ENCODE data around the gene C2CD4C. TPM values are rescaled to one million over a fixed set of nuclear protein-coding genes. Genes with fewer than 3 reads are reported as not detected.
"Not testable (repeated sequence)": the region's sequence is repeated elsewhere in the genome, so short reads cannot be mapped to it uniquely, and the experiment has no call there.

Gene C2CD4C
- total RNA-seq, 1 experiment from 2014 or later: 13.6 TPM

GRCh38 chr19:383040-383439, 25.9 kb downstream of the C2CD4C start:
- ChIA-PET CTCF (interaction anchor here (0.6 kb wide), 1 partner anchor 15 kb away, joined by 3 read pairs; no protein-coding TSS in a partner anchor), POLR2A (no interaction called here)
- in situ Hi-C loops (cut with HindIII; ENCODE audit: low pct_unique_long_range_greater_than_20kb, low sequenced_read_pairs) (no loop called here), intact Hi-C loops (cut with micrococcal nuclease; ENCODE audit: unreplicated experiment) (no loop called here)
- no peaks in the 10 kb centered on the region for H3K4me1 ChIP-seq (ENCODE audit: control insufficient read depth, insufficient read depth, low read length)
- H3K9me3 ChIP-seq (ENCODE audit: control insufficient read depth, insufficient read depth, low read depth, low read length): no peaks in the 10 kb centered on the region
- no peaks in the 10 kb centered on the region for H3K36me3 ChIP-seq (ENCODE audit: control insufficient read depth, insufficient read depth, low read length)
- no peak overlapping the region for H3K27ac ChIP-seq (ENCODE audit: low read length)
- H3K27me3 ChIP-seq (ENCODE audit: control insufficient read depth, insufficient read depth, low read length): no peaks in the 10 kb centered on the region
- ATAC-seq (no peak), DNase-seq (ENCODE audit: low read depth, low spot score) (no peak)
- no TSS peak for BruUV-seq (replicated peaks)
- TF ChIP-seq POLR2AphosphoS5 (IDR thresholded peaks at IDR 0.05; ENCODE audit: low read depth, low read length) (no peak), SIN3A (IDR thresholded peaks at IDR 0.05; ENCODE audit: borderline replicate concordance, insufficient read depth, low read depth, low read length) (no peak), CTCF (IDR thresholded peaks at IDR 0.05) (no peak), REST (IDR thresholded peaks at IDR 0.05; ENCODE audit: insufficient read depth in 1 of 2, low read depth in 2 of 2, low read length in 1 of 2) (no peak), TCF7L2 (IDR thresholded peaks at IDR 0.05; ENCODE audit: low read depth, low read length) (no peak)
- H3K4me3 ChIP-seq (ENCODE audit: low read depth in 2 of 2, low read length in 2 of 2): no peak overlapping the region

GRCh38 chr19:382578-382977, 26.4 kb downstream of the C2CD4C start:
- POLR2A ChIA-PET; BruUV-seq (replicated peaks); in situ Hi-C loops (cut with HindIII; ENCODE audit: low pct_unique_long_range_greater_than_20kb, low sequenced_read_pairs); DNase-seq (ENCODE audit: low read depth, low spot score); H3K27ac ChIP-seq (ENCODE audit: low read length); intact Hi-C loops (cut with micrococcal nuclease; ENCODE audit: unreplicated experiment); H3K4me1 ChIP-seq (ENCODE audit: control insufficient read depth, insufficient read depth, low read length); H3K9me3 ChIP-seq (ENCODE audit: control insufficient read depth, insufficient read depth, low read depth, low read length); H3K36me3 ChIP-seq (ENCODE audit: control insufficient read depth, insufficient read depth, low read length); H3K27me3 ChIP-seq (ENCODE audit: control insufficient read depth, insufficient read depth, low read length); H3K4me3 ChIP-seq (ENCODE audit: low read depth in 2 of 2, low read length in 2 of 2); ATAC-seq: not testable (repeated sequence)
- CTCF ChIA-PET: interaction anchor here (0.6 kb wide), 1 partner anchor 16 kb away, joined by 11 read pairs; no protein-coding TSS in a partner anchor

GRCh38 chr19:381901-382300, 27.0 kb downstream of the C2CD4C start:
- DNase-seq (ENCODE audit: low read depth, low spot score); BruUV-seq (replicated peaks); in situ Hi-C loops (cut with HindIII; ENCODE audit: low pct_unique_long_range_greater_than_20kb, low sequenced_read_pairs); intact Hi-C loops (cut with micrococcal nuclease; ENCODE audit: unreplicated experiment); H3K4me1 ChIP-seq (ENCODE audit: control insufficient read depth, insufficient read depth, low read length); ATAC-seq; H3K9me3 ChIP-seq (ENCODE audit: control insufficient read depth, insufficient read depth, low read depth, low read length); POLR2A ChIA-PET; H3K27me3 ChIP-seq (ENCODE audit: control insufficient read depth, insufficient read depth, low read length); H3K4me3 ChIP-seq (ENCODE audit: low read depth in 2 of 2, low read length in 2 of 2); H3K36me3 ChIP-seq (ENCODE audit: control insufficient read depth, insufficient read depth, low read length); H3K27ac ChIP-seq (ENCODE audit: low read length): not testable (repeated sequence)
- CTCF ChIA-PET: interaction anchor here (0.6 kb wide), 1 partner anchor 15 kb away, joined by 11 read pairs; no protein-coding TSS in a partner anchor

- POLR2A ChIA-PET; H3K27me3 ChIP-seq (ENCODE audit: control insufficient read depth, insufficient read depth, low read length); BruUV-seq (replicated peaks); ATAC-seq; DNase-seq (ENCODE audit: low read depth, low spot score); H3K36me3 ChIP-seq (ENCODE audit: control insufficient read depth, insufficient read depth, low read length); CTCF ChIA-PET; intact Hi-C loops (cut with micrococcal nuclease; ENCODE audit: unreplicated experiment); H3K27ac ChIP-seq (ENCODE audit: low read length); H3K4me1 ChIP-seq (ENCODE audit: control insufficient read depth, insufficient read depth, low read length); H3K9me3 ChIP-seq (ENCODE audit: control insufficient read depth, insufficient read depth, low read depth, low read length); H3K4me3 ChIP-seq (ENCODE audit: low read depth in 2 of 2, low read length in 2 of 2); in situ Hi-C loops (cut with HindIII; ENCODE audit: low pct_unique_long_range_greater_than_20kb, low sequenced_read_pairs): not testable (repeated sequence)
These were observed 28.2 kb downstream of the C2CD4C start for GRCh38 chr19:380618-381219.
